Ovary (tissue), 3 donors: Measurements from ENCODE around the gene COPS8.

Experiments used
- CTCF ChIP-seq, 3 donors: fragments of 450-650 bp in 2 of 3; fragments of 200-600 bp in 1 of 3; IDR thresholded peaks; one replicate each; pipeline versions ENCODE4 v1.5.1 to v1.8.0; 2016 to 2022; ENCODE audit warnings: antibody characterized with exemption in 3 of 3, mild to moderate bottlenecking in 1 of 3
- POLR2A ChIP-seq: fragments of 450-650 bp; IDR thresholded peaks from one replicate; pipeline ENCODE4 v1.6.1; 2017; ENCODE audit warnings: antibody characterized with exemption, mild to moderate bottlenecking, moderate library complexity
- donor health status: DM: no; HTN: no; CAD: no.

GRCh38 chr2:237132799-237133198, 47.1 kb downstream of the COPS8 start:
- TF ChIP-seq CTCF (IDR thresholded peaks at IDR 0.05), result no peak
- TF ChIP-seq POLR2A, result no peak
